Gastroesophageal sphincter (tissue), 4 donors: ENCODE data around the gene EPC1. TPM values are rescaled to one million over a fixed set of nuclear protein-coding genes. Genes with fewer than 3 reads are reported as not detected.

ENCODE experiments used
- ATAC-seq: fragments of 150-250 bp; one replicate; pipeline ENCODE4 v1.9.1; 2016; ENCODE audit warnings: mild to moderate bottlenecking, moderate library complexity
- H3K27ac ChIP-seq, 4 donors: fragments of 200-600 bp; sonication (generic) in 3 of 4; 1 replicate in 3 of 4; 2 replicates in 1 of 4; pipeline ENCODE4 v1.5.1; 2016 to 2019
- H3K27me3 ChIP-seq: fragments of 200-600 bp; sonication (generic); one replicate; pipeline ENCODE4 v1.5.1; 2019
- H3K36me3 ChIP-seq, 2 donors: fragments of 200-600 bp; sonication (generic); one replicate each; pipeline ENCODE4 v1.5.1; 2019; ENCODE audit warnings: control low read depth in 1 of 2
- H3K4me1 ChIP-seq, 3 donors: fragments of 200-600 bp; sonication (generic); 1 replicate in 2 of 3; 2 replicates in 1 of 3; pipeline ENCODE4 v1.5.1; 2016 to 2019; ENCODE audit warnings: control low read depth in 2 of 3
- H3K4me3 ChIP-seq, 2 donors: fragments of 200-600 bp; sonication (generic); one replicate each; pipeline ENCODE4 v1.5.1; 2019; ENCODE audit warnings: mild to moderate bottlenecking in 1 of 2, moderate library complexity in 1 of 2
- H3K9me3 ChIP-seq, 3 donors: fragments of 200-600 bp; sonication (generic); one replicate each; pipeline ENCODE4 v1.5.1; 2017 to 2019; ENCODE audit warnings: control low read depth in 2 of 3
- CTCF ChIP-seq, 4 experiments: fragments of 200-600 bp in 2 of 4; fragments of 450-650 bp in 2 of 4; sonication (generic) in 1 of 4; IDR thresholded peaks; one replicate each; pipeline ENCODE4 v1.5.1; 2017 to 2019; ENCODE audit warnings: antibody characterized with exemption in 4 of 4, mild to moderate bottlenecking in 2 of 4, moderate library complexity in 2 of 4
- EP300 ChIP-seq: sonication (generic); formaldehyde crosslinking; IDR thresholded peaks from one replicate; pipeline ENCODE4 v1.6.1; 2017; ENCODE audit warnings: antibody characterized with exemption, mild to moderate bottlenecking
- POLR2A ChIP-seq, 2 donors: fragments of 450-650 bp; IDR thresholded peaks; one replicate each; pipeline ENCODE4 v1.6.1; 2017; ENCODE audit warnings: antibody characterized with exemption in 2 of 2, mild to moderate bottlenecking in 2 of 2, moderate library complexity in 1 of 2
- POLR2AphosphoS5 ChIP-seq: sonication (generic); formaldehyde crosslinking; IDR thresholded peaks from one replicate; pipeline ENCODE4 v1.6.1; 2017; ENCODE audit warnings: antibody characterized with exemption
- WGBS, 2 donors: methylation state at CpG; one replicate each; pipeline ENCODE4 v1.1.5; 2018; ENCODE audit warnings: low coverage in 1 of 2; 5-methylcytosine and 5-hydroxymethylcytosine counted together
- total RNA-seq, 4 donors: library from RNA; depleted of rRNA; stranded (reverse); fragments of >200 nt; gene quantifications; one replicate each; pipeline ENCODE4 v1.1.0, GENCODE V29; 2016

EPC1 gene
- total RNA-seq, 4 donors from 2014 or later: 24.1 to 61.3 (median 32.3) TPM

- H3K27ac ChIP-seq: peak overlapping the region in 1 of 4 donors; percentile 34
- H3K9me3 ChIP-seq: no peaks in the 10 kb centered on the region
- H3K4me1 ChIP-seq: peaks cover 8 to 77% (median 11%) of the 10 kb centered on the region in 3 donors
- no peak for TF ChIP-seq CTCF (IDR thresholded peaks at IDR 0.05)
- TF ChIP-seq POLR2AphosphoS5: no peak
- TF ChIP-seq EP300: no peak
- no peak for TF ChIP-seq POLR2A (IDR thresholded peaks at IDR 0.05)
- WGBS, 2 donors: 84 to 87% methylated on average over 5 to 7 of the region's 7 CpGs
- H3K36me3 ChIP-seq: peaks cover 0 to 25% of the 10 kb centered on the region in 2 donors
- no peak overlapping the region for H3K4me3 ChIP-seq
- no peak for ATAC-seq
- no peaks in the 10 kb centered on the region for H3K27me3 ChIP-seq
Measured at GRCh38 chr10:32308027-32308603, 38.8 kb downstream of the EPC1 start.

GRCh38 chr10:32307609-32308008 is 39.3 kb downstream of the EPC1 start:
- no peak overlapping the region for H3K27ac ChIP-seq
- H3K9me3 ChIP-seq: no peaks in the 10 kb centered on the region
- ATAC-seq: no peak

GRCh38 chr10:32299354-32299980 is 47.5 kb downstream of the EPC1 start:
- no peak overlapping the region for H3K27ac ChIP-seq
- H3K36me3 ChIP-seq: peaks cover 0 to 18% of the 10 kb centered on the region in 2 donors
- H3K4me1 ChIP-seq: peaks cover 0 to 62% (median 0%) of the 10 kb centered on the region in 3 donors
- no peaks in the 10 kb centered on the region for H3K27me3 ChIP-seq
- ATAC-seq: no peak
- 96% methylated on average over 4 to 6 of the region's 7 CpGs for WGBS, 2 donors
- no peak for TF ChIP-seq POLR2AphosphoS5
- no peak for TF ChIP-seq POLR2A (IDR thresholded peaks at IDR 0.05)
- no peak for TF ChIP-seq EP300
- no peak for TF ChIP-seq CTCF (IDR thresholded peaks at IDR 0.05)
- H3K9me3 ChIP-seq: no peaks in the 10 kb centered on the region
- no peak overlapping the region for H3K4me3 ChIP-seq

More at GRCh38 chr10:32307609-32308008, 39.3 kb downstream of the EPC1 start:
- WGBS, 2 donors: 21 to 48% methylated on average over 2 to 3 of the region's 3 CpGs
- TF ChIP-seq CTCF (IDR thresholded peaks at IDR 0.05): no peak
- TF ChIP-seq EP300: no peak
- TF ChIP-seq POLR2A (IDR thresholded peaks at IDR 0.05): no peak
- TF ChIP-seq POLR2AphosphoS5: no peak
- Histone ChIP-seq H3K4me1 (peaks cover 8 to 77% (median 10%) of the 10 kb centered on the region in 3 donors), H3K4me3 (no peak overlapping the region), H3K36me3 (peaks cover 0 to 30% of the 10 kb centered on the region in 2 donors), H3K27me3 (no peaks in the 10 kb centered on the region)

- Histone ChIP-seq H3K36me3 (peaks cover 0 to 6% of the 10 kb centered on the region in 2 donors), H3K4me1 (peaks cover 0 to 71% (median 0%) of the 10 kb centered on the region in 3 donors), H3K4me3 (no peak overlapping the region), H3K27me3 (no peaks in the 10 kb centered on the region), H3K27ac (no peak overlapping the region), H3K9me3 (no peaks in the 10 kb centered on the region)
- TF ChIP-seq POLR2AphosphoS5 (no peak), EP300 (no peak), POLR2A (IDR thresholded peaks at IDR 0.05) (no peak), CTCF (IDR thresholded peaks at IDR 0.05) (no peak)
- 73 to 81% methylated on average over 8 to 11 of the region's 11 CpGs for WGBS, 2 donors
- no peak for ATAC-seq
Measured at GRCh38 chr10:32298075-32298812, 48.7 kb downstream of the EPC1 start.
